HepG2 (cell line): Measurements from ENCODE around the gene KCNB1. TPM values are rescaled to one million over a fixed set of nuclear protein-coding genes. Genes with fewer than 3 reads are reported as not detected.

Experiments
- ATAC-seq: fragments of 200-7000 bp; cut with Tn5 transposase; 3 replicates; pipeline ENCODE4 v1.9.1; 2020; ENCODE audit warnings: mild to moderate bottlenecking, moderate library complexity
- BruUV-seq: library from RNA; stranded (reverse); fragments of 400-500 nt; replicated peaks from 2 replicates; lab custom pipeline; 2021; lab: Mats Ljungman, UMichigan
- CTCF ChIA-PET: fragments of 300-600 bp; formaldehyde crosslinking; extraction: SDS; loops from one replicate; lab custom pipeline; 2021; ENCODE audit warnings: low total read pairs, inconsistent platforms, low intra/inter-chr PET ratio; lab: Yijun Ruan, JAX
- POLR2A ChIA-PET: fragments of 350-600 bp; sonication (Branson Sonifier 250); formaldehyde crosslinking; loops from one replicate; lab custom pipeline; 2020; ENCODE audit warnings: antibody characterized with exemption, inconsistent platforms; lab: Yijun Ruan, JAX
- DNase-seq: peaks from one replicate; pipeline ENCODE4 v3.0.0-alpha.2; 2015; ENCODE audit warnings: low spot score
- FAIRE-seq: peaks from 3 replicates; lab custom pipeline; 2011; peaks lifted over from hg19 to GRCh38; lab: Jason Lieb, UNC
- H2AFZ ChIP-seq: one replicate; pipeline ENCODE4 v1.6.1; 2011; ENCODE audit warnings: low read length, inconsistent platforms
- H3K27ac ChIP-seq: fragments of 300-600 bp; 3 replicates; pipeline ENCODE4 v1.8.0; 2011; ENCODE audit warnings: mixed run types, mild to moderate bottlenecking, mixed read lengths, low read length, inconsistent platforms; ENCODE audit not compliant: insufficient read depth; ENCODE audit errors: extremely low read length
- H3K27me3 ChIP-seq, 2 experiments: fragments of 200-600 bp in 1 of 2; 2 replicates in 1 of 2; 3 replicates in 1 of 2; pipeline versions ENCODE4 v1.6.0 to v1.8.0; 2011; ENCODE audit warnings: low read length in 2 of 2, mild to moderate bottlenecking in 2 of 2, moderate library complexity in 2 of 2, inconsistent platforms in 1 of 2; ENCODE audit not compliant: insufficient read depth in 2 of 2, control insufficient read depth in 1 of 2
- H3K36me3 ChIP-seq, 2 experiments: fragments of 200-600 bp in 1 of 2; replicated peaks in 1 of 2; 2 replicates in 1 of 2; 3 replicates in 1 of 2; pipeline versions ENCODE4 v1.5.1 to v1.8.0; 2011; ENCODE audit warnings: low read length in 2 of 2, inconsistent platforms in 1 of 2; ENCODE audit not compliant: insufficient read depth in 2 of 2, control insufficient read depth in 1 of 2
- H3K4me1 ChIP-seq: 2 replicates; pipeline ENCODE4 v1.5.1; 2012; ENCODE audit warnings: low read length, inconsistent platforms; ENCODE audit not compliant: insufficient read depth
- H3K4me2 ChIP-seq: 2 replicates; pipeline ENCODE4 v1.6.0; 2011; ENCODE audit warnings: low read depth, low read length, inconsistent platforms
- H3K4me3 ChIP-seq, 3 experiments: fragments of 200-600 bp in 1 of 3; sonication (generic), shearing (Covaris generic) in 1 of 3; replicated peaks in 1 of 3; 2 replicates each; pipeline ENCODE4 v1.5.1; 2011 to 2016; ENCODE audit warnings: low read length in 3 of 3, inconsistent platforms in 2 of 3, low read depth in 2 of 3, mild to moderate bottlenecking in 2 of 3, control low read depth in 1 of 3, mixed read lengths in 1 of 3; ENCODE audit not compliant: insufficient read depth in 1 of 3
- H3K79me2 ChIP-seq: one replicate; pipeline ENCODE4 v1.6.1; 2011; ENCODE audit warnings: low read length, inconsistent platforms; ENCODE audit not compliant: insufficient read depth
- H3K9ac ChIP-seq: 2 replicates; pipeline ENCODE4 v1.6.0; 2011; ENCODE audit warnings: mild to moderate bottlenecking, low read depth, low read length, inconsistent platforms; ENCODE audit not compliant: insufficient read depth
- H3K9me3 ChIP-seq: 2 replicates; pipeline ENCODE4 v1.5.1; 2012; ENCODE audit warnings: mild to moderate bottlenecking, low read length
- H4K20me1 ChIP-seq: 2 replicates; pipeline ENCODE4 v1.6.0; 2011; ENCODE audit warnings: inconsistent platforms, mild to moderate bottlenecking, low read length, moderate library complexity; ENCODE audit not compliant: insufficient read depth
- HOXD1 ChIP-seq: sonication (generic); formaldehyde crosslinking; IDR thresholded peaks from 2 replicates; pipeline ENCODE4 v1.5.0; 2020; ENCODE audit warnings: missing genetic modification reagents
- IKZF1 ChIP-seq: fragments of 450-650 bp; IDR thresholded peaks from 2 replicates; pipeline ENCODE4 v1.7.1; 2016
- NPAS2 ChIP-seq: sonication (generic); formaldehyde crosslinking; IDR thresholded peaks from 2 replicates; pipeline ENCODE4 v1.8.0; 2022; ENCODE audit warnings: mild to moderate bottlenecking, missing genetic modification reagents, borderline replicate concordance
- TGIF2 ChIP-seq: IDR thresholded peaks from 2 replicates; pipeline ENCODE4 v1.6.1; 2016; ENCODE audit warnings: control low read depth, missing compliant biosample characterization
- ZNF329 ChIP-seq: sonication (generic); formaldehyde crosslinking; IDR thresholded peaks from 2 replicates; pipeline ENCODE4 v1.9.0; 2021; ENCODE audit warnings: low read depth, mild to moderate bottlenecking, missing genetic modification reagents
- WGBS: methylation state at CpG from one replicate; pipeline ENCODE4 v1.1.6; 2017; ENCODE audit warnings: low lambda C conversion rate; 5-methylcytosine and 5-hydroxymethylcytosine counted together
- in situ Hi-C: cut with HindIII; loops from 2 replicates; pipeline ENCODE4 v1.10.0; 2017; ENCODE audit warnings: low pct_unique_long_range_greater_than_20kb; ENCODE audit not compliant: extremely low pct_ligation_motif_present
- intact Hi-C: fragments of 100-400 bp; cut with micrococcal nuclease; formaldehyde crosslinking; loops from one replicate; pipeline ENCODE4 v1.10.0; 2022; ENCODE audit not compliant: unreplicated experiment
- polyA plus RNA-seq, 8 experiments: library from polyadenylated mRNA; depleted of rRNA in 3 of 8; stranded (reverse) in 7 of 8; unstranded in 1 of 8; fragments of >200 nt; fragmentation: Illumina TruSeq in 4 of 8; extraction: Trizol in 4 of 8; gene quantifications; 2 replicates each; pipeline versions ENCODE4 v1.2.1 to v1.2.3, GENCODE V29; 2011 to 2016; ENCODE audit warnings: low read depth in 4 of 8, missing spikeins in 1 of 8, mixed read lengths in 1 of 8; ENCODE audit not compliant: insufficient read depth in 1 of 8
- total RNA-seq, 5 experiments: library from RNA; depleted of rRNA; stranded (reverse); fragments of >200 nt; fragmentation: Illumina TruSeq; extraction: Trizol; gene quantifications; 2 replicates each; pipeline ENCODE4 v1.2.3, GENCODE V29; 2016; ENCODE audit warnings: low read depth in 1 of 5
- TF ChIP-seq, protein P1 (sequence below), 2 experiments: fragments of 450-650 bp in 1 of 2; sonication (generic) in 1 of 2; formaldehyde crosslinking; IDR thresholded peaks; 2 replicates each; pipeline versions ENCODE4 v1.5.0 to v1.8.0; 2020 to 2022; ENCODE audit warnings: mild to moderate bottlenecking in 1 of 2, missing genetic modification reagents in 1 of 2
- TF ChIP-seq, protein P2 (sequence below): IDR thresholded peaks from 2 replicates; pipeline ENCODE4 v1.6.1; 2012; ENCODE audit warnings: low read length, improper control_type of control experiment

The KCNB1 gene
- total and polyA plus RNA-seq, 2 of the 13 experiments (the other 11 are each of a cell fraction or from before 2014, with no cell fraction given), result 0.02 TPM; not detected in 1

DNA sequence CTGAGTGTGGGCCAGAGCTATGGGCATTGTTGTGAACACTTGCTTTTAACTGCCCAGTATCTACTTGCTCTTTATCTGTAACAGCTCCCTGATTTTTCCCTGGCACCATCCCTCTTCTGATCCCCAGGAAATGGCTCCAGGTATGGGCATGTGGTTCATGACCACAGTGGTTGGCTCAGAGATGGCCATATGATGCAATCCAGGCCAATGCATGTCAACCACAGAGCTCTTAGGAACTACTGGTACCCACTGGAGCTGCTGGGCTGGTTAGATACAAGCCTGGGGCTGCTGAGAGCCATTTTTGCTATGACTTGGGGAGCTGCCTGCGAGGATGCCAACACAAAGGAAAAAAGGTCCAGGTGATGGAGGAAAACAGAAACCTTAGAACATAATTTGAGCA is 55.6 kb downstream of the KCNB1 start (continued):
- TF ChIP-seq ZNF329, result peak; percentile 85; the same call in 1 of the 2 replicates
- TF ChIP-seq, protein P1, sequence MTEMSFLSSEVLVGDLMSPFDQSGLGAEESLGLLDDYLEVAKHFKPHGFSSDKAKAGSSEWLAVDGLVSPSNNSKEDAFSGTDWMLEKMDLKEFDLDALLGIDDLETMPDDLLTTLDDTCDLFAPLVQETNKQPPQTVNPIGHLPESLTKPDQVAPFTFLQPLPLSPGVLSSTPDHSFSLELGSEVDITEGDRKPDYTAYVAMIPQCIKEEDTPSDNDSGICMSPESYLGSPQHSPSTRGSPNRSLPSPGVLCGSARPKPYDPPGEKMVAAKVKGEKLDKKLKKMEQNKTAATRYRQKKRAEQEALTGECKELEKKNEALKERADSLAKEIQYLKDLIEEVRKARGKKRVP (CRISPR knock-in tag; IDR thresholded peaks at IDR 0.05), result peak in 1 of 2 experiments; percentile 38; a peak in 1 of 4 replicates

- no peak overlapping the region for H2AFZ ChIP-seq
- no peaks in the 10 kb centered on the region for H3K36me3 ChIP-seq
- no peak overlapping the region for H3K4me3 ChIP-seq
- no peak overlapping the region for H3K27ac ChIP-seq
- FAIRE-seq (peak; percentile 32), DNase-seq (no peak), ATAC-seq (no peak)
- H3K27me3 ChIP-seq, result peaks cover 1 to 6% of the 10 kb centered on the region in 2 experiments; a peak in 1 of 5 replicates
- H3K4me2 ChIP-seq, result no peak overlapping the region
- H3K4me1 ChIP-seq, result no peaks in the 10 kb centered on the region
- no peak overlapping the region for H3K9ac ChIP-seq
- TF ChIP-seq TGIF2 (CRISPR knock-in tag) (no peak), IKZF1 (no peak), NPAS2 (CRISPR knock-in tag) (no peak), HOXD1 (CRISPR knock-in tag) (no peak)
- TF ChIP-seq, protein P2, sequence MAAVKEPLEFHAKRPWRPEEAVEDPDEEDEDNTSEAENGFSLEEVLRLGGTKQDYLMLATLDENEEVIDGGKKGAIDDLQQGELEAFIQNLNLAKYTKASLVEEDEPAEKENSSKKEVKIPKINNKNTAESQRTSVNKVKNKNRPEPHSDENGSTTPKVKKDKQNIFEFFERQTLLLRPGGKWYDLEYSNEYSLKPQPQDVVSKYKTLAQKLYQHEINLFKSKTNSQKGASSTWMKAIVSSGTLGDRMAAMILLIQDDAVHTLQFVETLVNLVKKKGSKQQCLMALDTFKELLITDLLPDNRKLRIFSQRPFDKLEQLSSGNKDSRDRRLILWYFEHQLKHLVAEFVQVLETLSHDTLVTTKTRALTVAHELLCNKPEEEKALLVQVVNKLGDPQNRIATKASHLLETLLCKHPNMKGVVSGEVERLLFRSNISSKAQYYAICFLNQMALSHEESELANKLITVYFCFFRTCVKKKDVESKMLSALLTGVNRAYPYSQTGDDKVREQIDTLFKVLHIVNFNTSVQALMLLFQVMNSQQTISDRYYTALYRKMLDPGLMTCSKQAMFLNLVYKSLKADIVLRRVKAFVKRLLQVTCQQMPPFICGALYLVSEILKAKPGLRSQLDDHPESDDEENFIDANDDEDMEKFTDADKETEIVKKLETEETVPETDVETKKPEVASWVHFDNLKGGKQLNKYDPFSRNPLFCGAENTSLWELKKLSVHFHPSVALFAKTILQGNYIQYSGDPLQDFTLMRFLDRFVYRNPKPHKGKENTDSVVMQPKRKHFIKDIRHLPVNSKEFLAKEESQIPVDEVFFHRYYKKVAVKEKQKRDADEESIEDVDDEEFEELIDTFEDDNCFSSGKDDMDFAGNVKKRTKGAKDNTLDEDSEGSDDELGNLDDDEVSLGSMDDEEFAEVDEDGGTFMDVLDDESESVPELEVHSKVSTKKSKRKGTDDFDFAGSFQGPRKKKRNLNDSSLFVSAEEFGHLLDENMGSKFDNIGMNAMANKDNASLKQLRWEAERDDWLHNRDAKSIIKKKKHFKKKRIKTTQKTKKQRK, result no peak
- no TSS peak for BruUV-seq
- 11% methylated on average over 5 of the region's 5 CpGs for WGBS
- ChIA-PET CTCF (no interaction called here), POLR2A (no interaction called here)
- no peaks in the 10 kb centered on the region for H3K79me2 ChIP-seq
- intact Hi-C loops (no loop called here), in situ Hi-C loops (no loop called here)
- no peaks in the 10 kb centered on the region for H3K9me3 ChIP-seq
- H4K20me1 ChIP-seq, result no peaks in the 10 kb centered on the region
These were observed 56.1 kb downstream of the KCNB1 start for GRCh38 chr20:49426395-49426794.
